GM12878 (cell line): ENCODE data around the gene AHNAK. TPM values are rescaled to one million over a fixed set of nuclear protein-coding genes. Genes with fewer than 3 reads are reported as not detected.

Source experiments
- BMI1 ChIP-seq: fragments of 450-650 bp; IDR thresholded peaks from 2 replicates; pipeline ENCODE4 v1.6.1; 2016; ENCODE audit warnings: mild to moderate bottlenecking, moderate library complexity, borderline replicate concordance
- CHD1 ChIP-seq: IDR thresholded peaks from 2 replicates; pipeline ENCODE4 v1.6.1; 2012; ENCODE audit warnings: low read depth, low read length, improper control_type of control experiment
- CREM ChIP-seq: IDR thresholded peaks from 2 replicates; pipeline ENCODE4 v1.6.1; 2014; ENCODE audit warnings: antibody characterized with exemption, low read depth
- E2F8 ChIP-seq: fragments of 450-650 bp; IDR thresholded peaks from 2 replicates; pipeline ENCODE4 v1.6.1; 2018; ENCODE audit warnings: mild to moderate bottlenecking, low read depth, moderate library complexity; ENCODE audit not compliant: partially characterized antibody
- EP300 ChIP-seq, 2 experiments: fragments of 150-350 bp in 1 of 2; IDR thresholded peaks; 2 replicates each; pipeline ENCODE4 v1.6.1; 2011 to 2012; ENCODE audit warnings: low read depth in 2 of 2, low read length in 2 of 2, borderline replicate concordance in 1 of 2, improper control_type of control experiment in 1 of 2, inconsistent platforms in 1 of 2; ENCODE audit not compliant: control insufficient read depth in 1 of 2
- FOXM1 ChIP-seq: IDR thresholded peaks from 2 replicates; pipeline ENCODE4 v1.6.1; 2012; ENCODE audit warnings: low read depth, mild to moderate bottlenecking, inconsistent platforms, low read length, moderate library complexity
- IKZF1 ChIP-seq: fragments of 450-650 bp; conservative IDR thresholded peaks from 2 replicates; pipeline ENCODE4 v1.6.1; 2017; ENCODE audit warnings: antibody characterized with exemption, mild to moderate bottlenecking
- JUND ChIP-seq: IDR thresholded peaks from 2 replicates; pipeline ENCODE4 v1.6.1; 2012; ENCODE audit warnings: low read depth, mild to moderate bottlenecking, low read length, improper control_type of control experiment, moderate library complexity
- MAX ChIP-seq: IDR thresholded peaks from 2 replicates; pipeline ENCODE4 v1.6.1; 2012; ENCODE audit warnings: low read depth, low read length, improper control_type of control experiment
- NFXL1 ChIP-seq: fragments of 450-650 bp; IDR thresholded peaks from 2 replicates; pipeline ENCODE4 v1.6.1; 2017; ENCODE audit warnings: antibody characterized with exemption, mild to moderate bottlenecking, borderline replicate concordance
- NFYB ChIP-seq: IDR thresholded peaks from 2 replicates; pipeline ENCODE4 v1.6.1; 2011; ENCODE audit warnings: low read depth, mild to moderate bottlenecking, low read length, improper control_type of control experiment, moderate library complexity; ENCODE audit not compliant: insufficient read depth
- NR2C1 ChIP-seq: fragments of 450-650 bp; IDR thresholded peaks from 2 replicates; pipeline ENCODE4 v1.6.1; 2017; ENCODE audit warnings: antibody characterized with exemption, mild to moderate bottlenecking, moderate library complexity
- NR2C2 ChIP-seq: IDR thresholded peaks from 2 replicates; pipeline ENCODE4 v1.6.1; 2011; ENCODE audit warnings: borderline replicate concordance, low read depth; ENCODE audit not compliant: control insufficient read depth, insufficient read length
- PAX5 ChIP-seq: IDR thresholded peaks from 2 replicates; pipeline ENCODE4 v1.6.1; 2011; ENCODE audit warnings: low read depth, low read length, borderline replicate concordance
- PKNOX1 ChIP-seq: fragments of 450-650 bp; IDR thresholded peaks from 2 replicates; pipeline ENCODE4 v1.6.1; 2016; ENCODE audit warnings: mild to moderate bottlenecking
- POLR2A ChIP-seq: IDR thresholded peaks from 2 replicates; pipeline ENCODE4 v1.6.1; 2011; ENCODE audit warnings: low read depth, mild to moderate bottlenecking, low read length
- RAD51 ChIP-seq: fragments of 450-650 bp; IDR thresholded peaks from 2 replicates; pipeline ENCODE4 v1.6.1; 2016; ENCODE audit warnings: moderate library complexity, mild to moderate bottlenecking, inconsistent platforms
- RBBP5 ChIP-seq: fragments of 200-600 bp; sonication (generic); conservative IDR thresholded peaks from 2 replicates; pipeline ENCODE4 v1.6.1; 2016
- SIN3A ChIP-seq: IDR thresholded peaks from 2 replicates; pipeline ENCODE4 v1.6.1; 2012; ENCODE audit warnings: low read depth, low read length, improper control_type of control experiment
- SREBF2 ChIP-seq: IDR thresholded peaks from 2 replicates; pipeline ENCODE4 v1.6.1; 2012; ENCODE audit warnings: mild to moderate bottlenecking, low read length
- SRF ChIP-seq, 2 experiments: IDR thresholded peaks; 2 replicates each; pipeline ENCODE4 v1.6.1; 2011; ENCODE audit warnings: low read depth in 2 of 2, low read length in 2 of 2, mild to moderate bottlenecking in 1 of 2, moderate library complexity in 1 of 2
- TCF3 ChIP-seq: IDR thresholded peaks from 2 replicates; pipeline ENCODE4 v1.6.1; 2012; ENCODE audit warnings: low read depth, mild to moderate bottlenecking, low read length, borderline replicate concordance; ENCODE audit not compliant: insufficient read depth
- TCF7 ChIP-seq: IDR thresholded peaks from 2 replicates; pipeline ENCODE4 v1.6.1; 2014; ENCODE audit warnings: antibody characterized with exemption, borderline replicate concordance
- YBX1 ChIP-seq: fragments of 450-650 bp; IDR thresholded peaks from 2 replicates; pipeline ENCODE4 v1.6.1; 2016; ENCODE audit warnings: antibody characterized with exemption
- ZBTB33 ChIP-seq: fragments of 450-650 bp; IDR thresholded peaks from 2 replicates; pipeline ENCODE4 v1.6.1; 2017; ENCODE audit warnings: mild to moderate bottlenecking
- ZZZ3 ChIP-seq: IDR thresholded peaks from 2 replicates; pipeline ENCODE4 v1.6.1; 2011; ENCODE audit warnings: low read depth; ENCODE audit not compliant: control insufficient read depth, insufficient read length
- polyA plus RNA-seq, 11 experiments: library from polyadenylated mRNA; depleted of rRNA in 4 of 11; unstranded in 6 of 11; stranded (reverse) in 5 of 11; fragments of >200 nt; fragmentation: Nextera tagmentation in 4 of 11; fragmentation: Illumina TruSeq in 1 of 11; extraction: Ambion mirVana in 4 of 11; extraction: Trizol in 1 of 11; gene quantifications; 1 replicate in 1 of 11; 2 replicates in 10 of 11; pipeline versions ENCODE4 v1.2.1 to v1.2.3, GENCODE V29; 2011 to 2016; ENCODE audit warnings: inconsistent platforms in 2 of 11, missing spikeins in 2 of 11, low read depth in 1 of 11
- total RNA-seq, 4 experiments: library from RNA; depleted of rRNA in 3 of 4; stranded (reverse); fragments of >200 nt in 3 of 4; fragmentation: Illumina TruSeq in 1 of 4; extraction: Trizol in 1 of 4; gene quantifications; 2 replicates each; pipeline versions ENCODE4 v1.2.1 to v1.2.3, GENCODE V29; 2013 to 2021

AHNAK gene
- total and polyA plus RNA-seq, 10 of the 15 experiments (the other 5 are each of a cell fraction or from before 2014, with no cell fraction given), result 0.76 to 90.3 (median 19.4) TPM

DNA sequence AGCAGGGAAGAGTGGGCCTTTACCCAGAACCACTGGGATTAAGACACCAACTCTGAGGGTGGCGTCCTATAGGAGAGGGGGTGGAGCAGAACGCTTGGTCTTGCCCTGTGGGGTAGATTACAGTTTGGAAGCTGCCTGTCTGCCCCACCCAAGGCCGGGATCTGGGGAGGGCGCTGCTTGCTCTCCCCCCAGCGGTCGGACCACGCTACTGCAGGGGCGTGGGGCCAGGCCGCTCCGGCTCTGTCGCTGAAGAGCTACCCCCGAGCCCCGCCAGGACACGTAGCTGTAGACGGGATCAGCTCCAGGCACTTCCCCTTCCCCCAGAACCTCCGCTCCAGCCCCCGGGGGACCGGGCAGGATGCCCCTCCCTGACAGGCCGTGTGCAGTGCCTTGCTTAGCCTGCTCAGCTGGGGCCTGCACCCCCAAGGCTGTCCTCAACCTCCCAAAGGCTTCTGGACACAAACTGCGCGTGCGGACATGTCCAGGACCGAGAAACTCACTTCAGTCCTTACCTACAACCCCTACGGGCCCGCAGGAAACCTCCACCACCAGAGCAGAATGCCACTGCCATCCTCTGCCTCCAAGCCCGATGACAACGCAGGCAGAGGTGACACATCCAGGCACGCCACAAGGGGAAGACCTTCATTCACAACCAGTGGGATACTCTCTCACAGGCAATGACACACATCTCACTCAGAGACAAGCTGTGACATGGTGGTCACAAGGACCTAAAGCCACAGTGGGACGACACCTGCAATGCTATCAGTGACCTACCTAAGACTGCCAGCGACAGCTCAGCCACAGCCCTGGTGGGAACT lies 3.6 kb downstream of the AHNAK start (continued):
- TF ChIP-seq E2F8, result no peak
- 0 out of 2 replicates have a peak, but pooled peaks have one; percentile 12 for TF ChIP-seq PKNOX1
- TF ChIP-seq NR2C1, result no peak
- TF ChIP-seq IKZF1, result peak; percentile 66
- no peak for TF ChIP-seq ZZZ3
- TF ChIP-seq RAD51, result no peak
- TF ChIP-seq JUND, result no peak
- no peak for TF ChIP-seq TCF3
- TF ChIP-seq PAX5, result no peak
- no peak for TF ChIP-seq SREBF2
- TF ChIP-seq CHD1, result no peak
- no peak for TF ChIP-seq MAX
- TF ChIP-seq BMI1, result no peak
- no peak for TF ChIP-seq FOXM1
- no peak for TF ChIP-seq EP300 (IDR thresholded peaks at IDR 0.05; ENCODE audit: borderline replicate concordance in 1 of 2, control insufficient read depth in 1 of 2, low read depth in 2 of 2, low read length in 2 of 2)
- no peak for TF ChIP-seq NFXL1
- TF ChIP-seq SRF (IDR thresholded peaks at IDR 0.05; ENCODE audit: low read depth in 2 of 2, low read length in 2 of 2), result no peak
- TF ChIP-seq NR2C2, result no peak
- peak; percentile 75; the same call in 1 of the 2 replicates for TF ChIP-seq ZBTB33
- TF ChIP-seq TCF7, result no peak
- no peak for TF ChIP-seq NFYB
- TF ChIP-seq POLR2A, result no peak
- TF ChIP-seq YBX1, result no peak
- TF ChIP-seq SIN3A, result no peak
- TF ChIP-seq CREM, result 0 out of 2 replicates have a peak, but pooled peaks have one; percentile 20
- TF ChIP-seq RBBP5, result no peak
